RWPE2 (cell line): ENCODE measurements around the gene LRIF1.
A peak's percentile ranks its signal among the peaks of the same experiment; 100 is the strongest.

Experiments used
- ATAC-seq: fragments of 200-7000 bp; cut with Tn5 transposase; 3 replicates; pipeline ENCODE4 v1.9.1; 2021; ENCODE audit warnings: low read depth
- DNase-seq: peaks from one replicate; pipeline ENCODE4 v3.0.0-alpha.2; 2020; ENCODE audit warnings: low spot score
- H3K27ac ChIP-seq: fragments of 450-650 bp; 2 replicates; pipeline ENCODE4 v1.5.1; 2017; ENCODE audit warnings: mild to moderate bottlenecking; ENCODE audit not compliant: poor library complexity, severe bottlenecking
- H3K27me3 ChIP-seq: fragments of 250-450 bp; sonication (Bioruptor Pico); 2 replicates; pipeline ENCODE4 v1.5.1; 2021; ENCODE audit warnings: mild to moderate bottlenecking, moderate library complexity; ENCODE audit not compliant: insufficient read depth, poor library complexity, severe bottlenecking
- H3K36me3 ChIP-seq: fragments of 250-450 bp; sonication (Bioruptor Pico); 2 replicates; pipeline ENCODE4 v1.5.1; 2020; ENCODE audit warnings: low read depth, mild to moderate bottlenecking, moderate library complexity
- H3K4me1 ChIP-seq: fragments of 250-450 bp; sonication (Bioruptor Pico); 2 replicates; pipeline ENCODE4 v1.5.1; 2021; ENCODE audit warnings: mild to moderate bottlenecking, moderate library complexity; ENCODE audit not compliant: insufficient read depth, poor library complexity, severe bottlenecking
- H3K4me3 ChIP-seq: fragments of 250-450 bp; sonication (Bioruptor Pico); 2 replicates; pipeline ENCODE4 v1.5.1; 2021; ENCODE audit warnings: mild to moderate bottlenecking, moderate library complexity; ENCODE audit not compliant: severe bottlenecking
- H3K9me3 ChIP-seq: fragments of 250-450 bp; sonication (Bioruptor Pico); 2 replicates; pipeline ENCODE4 v1.5.1; 2021; ENCODE audit warnings: mild to moderate bottlenecking, moderate library complexity; ENCODE audit not compliant: severe bottlenecking
- TF ChIP-seq, protein P1 (sequence below): fragments of 450-650 bp; IDR thresholded peaks from one replicate; pipeline ENCODE4 v1.5.1; 2017; ENCODE audit warnings: mild to moderate bottlenecking, moderate library complexity; ENCODE audit not compliant: poor library complexity, severe bottlenecking

LRIF1 gene

DNA sequence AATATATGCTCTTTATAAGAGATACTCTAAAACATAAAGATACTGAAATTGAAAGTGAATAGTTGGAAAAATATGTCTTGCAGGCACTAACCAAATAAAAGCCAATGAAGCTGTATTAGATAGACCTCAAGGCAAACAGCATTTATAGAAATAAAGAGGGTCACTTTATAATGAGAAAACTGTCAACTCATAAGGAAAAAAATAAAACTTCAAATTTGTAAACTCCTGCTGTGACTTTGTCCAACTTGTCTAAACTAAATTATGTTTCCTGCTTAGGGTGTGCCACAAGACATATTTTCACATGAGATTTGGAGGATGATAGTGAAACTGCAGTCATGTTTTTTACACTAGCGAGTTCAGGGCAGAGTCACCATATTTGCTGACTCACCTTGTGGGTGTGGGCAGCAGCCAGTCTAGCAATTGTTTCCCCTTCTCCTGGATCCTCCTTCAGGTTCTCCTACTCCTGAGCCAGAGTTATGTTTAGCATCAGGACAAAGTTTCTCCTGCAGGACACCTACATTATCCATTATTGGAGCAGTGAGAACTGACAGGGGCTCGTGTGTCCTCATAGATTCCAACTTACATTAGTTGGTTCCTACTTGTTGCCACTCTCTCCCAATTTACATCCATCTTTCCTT, 46.9 kb downstream of the LRIF1 start:
- Histone ChIP-seq H3K36me3 (no peaks in the 10 kb centered on the region), H3K27me3 (no peaks in the 10 kb centered on the region), H3K4me3 (no peak overlapping the region), H3K9me3 (no peaks in the 10 kb centered on the region), H3K27ac (no peak overlapping the region), H3K4me1 (peaks cover 4% of the 10 kb centered on the region)
- DNase-seq (no peak), ATAC-seq (peak; percentile 87)
- TF ChIP-seq, protein P1, sequence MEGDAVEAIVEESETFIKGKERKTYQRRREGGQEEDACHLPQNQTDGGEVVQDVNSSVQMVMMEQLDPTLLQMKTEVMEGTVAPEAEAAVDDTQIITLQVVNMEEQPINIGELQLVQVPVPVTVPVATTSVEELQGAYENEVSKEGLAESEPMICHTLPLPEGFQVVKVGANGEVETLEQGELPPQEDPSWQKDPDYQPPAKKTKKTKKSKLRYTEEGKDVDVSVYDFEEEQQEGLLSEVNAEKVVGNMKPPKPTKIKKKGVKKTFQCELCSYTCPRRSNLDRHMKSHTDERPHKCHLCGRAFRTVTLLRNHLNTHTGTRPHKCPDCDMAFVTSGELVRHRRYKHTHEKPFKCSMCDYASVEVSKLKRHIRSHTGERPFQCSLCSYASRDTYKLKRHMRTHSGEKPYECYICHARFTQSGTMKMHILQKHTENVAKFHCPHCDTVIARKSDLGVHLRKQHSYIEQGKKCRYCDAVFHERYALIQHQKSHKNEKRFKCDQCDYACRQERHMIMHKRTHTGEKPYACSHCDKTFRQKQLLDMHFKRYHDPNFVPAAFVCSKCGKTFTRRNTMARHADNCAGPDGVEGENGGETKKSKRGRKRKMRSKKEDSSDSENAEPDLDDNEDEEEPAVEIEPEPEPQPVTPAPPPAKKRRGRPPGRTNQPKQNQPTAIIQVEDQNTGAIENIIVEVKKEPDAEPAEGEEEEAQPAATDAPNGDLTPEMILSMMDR, result no peak

DNA sequence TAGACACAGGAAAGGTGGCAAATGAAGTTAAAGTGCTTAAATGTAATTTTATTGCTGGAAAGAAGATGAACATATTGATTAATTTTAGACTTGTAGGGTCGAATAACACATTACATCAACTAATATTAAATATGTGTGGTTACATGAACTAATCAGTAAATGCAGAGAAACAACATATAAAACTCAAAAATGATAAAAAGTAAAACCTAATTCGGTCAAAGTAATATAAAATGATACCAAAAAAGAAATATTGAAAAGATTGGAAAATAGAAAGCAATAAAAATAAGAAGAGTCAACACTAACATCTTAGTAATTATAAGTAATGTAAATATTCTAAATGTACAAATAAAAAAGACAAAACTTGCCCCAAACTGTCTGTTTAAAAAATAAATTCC, 47.5 kb downstream of the LRIF1 start:
- H3K9me3 ChIP-seq, result no peaks in the 10 kb centered on the region
- H3K27ac ChIP-seq, result no peak overlapping the region
- no peak for ATAC-seq
- DNase-seq, result no peak
- TF ChIP-seq, protein P1, result no peak
- H3K4me3 ChIP-seq, result no peak overlapping the region
- H3K36me3 ChIP-seq, result no peaks in the 10 kb centered on the region
- no peaks in the 10 kb centered on the region for H3K27me3 ChIP-seq
- H3K4me1 ChIP-seq, result peaks cover 4% of the 10 kb centered on the region

DNA sequence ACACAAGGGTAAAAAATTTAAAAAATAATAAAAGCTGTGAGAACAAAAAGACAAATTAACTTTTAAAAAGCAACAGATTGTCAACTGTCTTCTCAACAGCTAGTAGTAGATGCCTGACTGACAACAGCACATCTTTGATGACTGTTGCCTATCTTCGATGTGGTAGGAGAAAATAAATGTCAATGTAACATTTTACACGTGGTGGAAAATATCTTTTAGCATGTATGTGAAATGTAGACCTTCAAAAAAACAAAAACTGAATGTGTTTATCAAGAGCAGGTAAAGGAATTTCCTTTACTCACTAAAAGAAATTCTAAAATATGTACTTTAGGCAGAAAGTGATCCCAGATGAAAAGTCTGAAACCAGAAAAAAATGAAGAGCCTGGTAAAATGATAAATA, 47.9 kb downstream of the LRIF1 start:
- no peak overlapping the region for H3K4me3 ChIP-seq
- ATAC-seq (no peak), DNase-seq (no peak)
- H3K27ac ChIP-seq, result no peak overlapping the region
- TF ChIP-seq, protein P1, result no peak
- no peaks in the 10 kb centered on the region for H3K9me3 ChIP-seq
- H3K36me3 ChIP-seq, result no peaks in the 10 kb centered on the region
- H3K4me1 ChIP-seq, result peaks cover 4% of the 10 kb centered on the region
- no peaks in the 10 kb centered on the region for H3K27me3 ChIP-seq

DNA sequence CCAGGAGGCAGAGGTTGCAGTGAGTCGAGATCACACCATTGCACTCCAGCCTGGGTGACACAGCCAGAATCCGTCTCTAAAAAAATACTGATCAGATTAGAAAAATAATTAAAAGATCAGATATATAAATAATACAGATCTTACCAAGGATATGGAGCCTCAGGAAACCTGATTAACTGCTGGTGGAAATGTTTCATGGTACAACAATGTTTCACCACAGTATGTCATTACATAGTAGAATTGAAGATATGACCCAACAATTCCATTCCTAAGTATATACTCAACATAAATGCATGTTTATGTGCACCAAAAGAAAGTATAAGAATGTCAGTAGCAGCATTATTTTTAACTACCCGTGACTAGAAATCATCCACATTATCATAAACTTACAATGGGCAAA, 49.0 kb downstream of the LRIF1 start:
- Histone ChIP-seq H3K9me3 (no peaks in the 10 kb centered on the region), H3K4me3 (no peak overlapping the region), H3K27me3 (no peaks in the 10 kb centered on the region), H3K27ac (no peak overlapping the region), H3K4me1 (peaks cover 4% of the 10 kb centered on the region), H3K36me3 (no peaks in the 10 kb centered on the region)
- TF ChIP-seq, protein P1, result no peak
- DNase-seq (no peak), ATAC-seq (no peak)

DNA sequence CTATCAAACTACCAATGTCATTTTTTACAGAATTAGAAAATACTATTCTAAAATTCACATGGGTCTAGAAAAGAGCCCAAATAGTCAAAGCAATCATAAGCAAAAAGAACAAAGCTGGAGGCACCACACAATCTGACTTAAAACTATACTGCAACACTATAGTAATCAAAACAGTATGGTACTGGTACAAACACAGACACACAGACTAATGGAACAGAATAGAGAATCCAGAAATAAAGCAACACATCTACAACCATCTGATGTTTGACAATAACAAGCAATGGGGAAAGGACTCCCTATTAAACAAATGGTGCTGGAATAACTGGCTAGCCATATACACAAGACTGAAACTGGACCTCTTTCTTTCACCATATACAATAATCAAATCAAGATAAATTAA, 50.9 kb downstream of the LRIF1 start:
- H3K9me3 ChIP-seq, result no peaks in the 10 kb centered on the region
- DNase-seq (no peak), ATAC-seq (no peak)
- no peaks in the 10 kb centered on the region for H3K27me3 ChIP-seq
- TF ChIP-seq, protein P1, result no peak
- peaks cover 4% of the 10 kb centered on the region for H3K4me1 ChIP-seq
- no peak overlapping the region for H3K4me3 ChIP-seq
- H3K27ac ChIP-seq, result no peak overlapping the region
- H3K36me3 ChIP-seq, result no peaks in the 10 kb centered on the region
